ENCODE measurements around the gene FAM171A2.
"Not testable (repeated sequence)": the region's sequence is repeated elsewhere in the genome, so short reads cannot be mapped to it uniquely, and the experiment has no call there.

FAM171A2 gene

DNA sequence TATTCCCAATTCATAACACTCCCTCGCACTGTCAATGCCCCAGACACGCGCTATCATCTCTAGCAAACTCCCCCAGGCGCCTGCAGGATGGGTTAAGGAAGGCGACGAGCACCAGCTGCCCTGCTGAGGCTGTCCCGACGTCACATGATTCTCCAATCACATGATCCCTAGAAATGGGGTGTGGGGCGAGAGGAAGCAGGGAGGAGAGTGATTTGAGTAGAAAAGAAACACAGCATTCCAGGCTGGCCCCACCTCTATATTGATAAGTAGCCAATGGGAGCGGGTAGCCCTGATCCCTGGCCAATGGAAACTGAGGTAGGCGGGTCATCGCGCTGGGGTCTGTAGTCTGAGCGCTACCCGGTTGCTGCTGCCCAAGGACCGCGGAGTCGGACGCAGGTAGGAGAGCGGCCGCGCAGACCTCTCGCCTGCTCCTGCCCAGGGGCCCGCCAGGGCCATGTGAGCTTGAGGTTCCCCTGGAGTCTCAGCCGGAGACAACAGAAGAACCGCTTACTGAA lies 18.7 kb downstream of the FAM171A2 start, which contains the start of gene GRN:
Gene GRN, plus strand, starts transcription at position 364 of the 515 bp plus-strand sequence. CDS start 3,863 bp downstream, outside the sequence.
- peak; percentile 98 for DNase-seq

DNA sequence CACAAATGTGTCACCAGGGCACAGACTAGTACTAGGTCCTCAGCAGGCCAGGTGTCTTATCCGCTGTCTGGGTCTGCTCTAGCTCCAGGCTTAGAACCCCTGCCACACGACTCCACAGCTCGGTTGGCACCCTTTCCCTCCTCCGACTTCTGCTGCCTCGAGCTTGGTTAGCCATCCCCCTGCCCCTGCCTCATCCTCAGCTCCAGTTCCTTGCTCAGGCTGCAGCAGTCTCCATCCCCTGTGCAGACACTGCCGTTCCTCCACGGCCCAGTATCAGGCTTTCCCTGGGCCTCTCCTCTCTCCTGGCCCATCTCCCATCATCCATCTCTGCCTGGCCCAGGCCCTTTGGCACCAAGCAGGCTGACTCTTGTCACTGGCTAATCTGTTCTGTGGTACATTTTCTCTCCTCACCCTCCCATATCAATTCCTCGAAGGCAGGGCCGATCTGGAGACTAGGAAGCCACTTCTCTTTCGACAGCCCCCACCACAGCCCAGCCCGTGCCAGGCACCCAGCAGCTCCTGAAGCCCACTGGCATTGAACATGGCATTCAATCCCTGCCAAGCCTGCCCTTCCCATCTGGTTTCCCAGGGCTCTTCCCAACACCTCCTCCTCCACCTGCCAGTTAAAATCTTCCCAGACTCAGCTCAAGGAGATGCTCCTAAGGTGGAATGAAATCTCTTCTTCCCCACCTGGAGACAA lies 20.0 kb downstream of the FAM171A2 start:
- DNase-seq: no peak

DNA sequence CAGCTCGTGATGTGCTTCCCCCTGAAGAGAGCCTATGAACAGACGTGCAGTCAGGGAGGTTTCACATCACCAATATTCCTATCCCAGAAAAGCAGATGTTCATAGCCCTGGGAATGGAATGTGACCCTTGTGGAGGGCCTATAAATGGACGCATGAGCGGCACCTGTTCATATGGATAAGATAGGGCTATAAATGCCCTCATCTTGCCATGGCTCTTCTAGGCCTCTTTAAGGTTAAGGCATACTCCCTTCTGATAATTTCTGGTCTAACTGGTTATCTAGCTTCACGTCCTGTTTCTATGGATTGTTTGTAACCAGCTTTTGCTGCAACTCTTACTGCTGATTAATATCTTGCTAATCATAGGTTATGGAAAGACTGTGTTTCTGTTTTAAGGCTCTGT lies 23.1 kb downstream of the FAM171A2 start:
- not testable (repeated sequence) for DNase-seq

DNA sequence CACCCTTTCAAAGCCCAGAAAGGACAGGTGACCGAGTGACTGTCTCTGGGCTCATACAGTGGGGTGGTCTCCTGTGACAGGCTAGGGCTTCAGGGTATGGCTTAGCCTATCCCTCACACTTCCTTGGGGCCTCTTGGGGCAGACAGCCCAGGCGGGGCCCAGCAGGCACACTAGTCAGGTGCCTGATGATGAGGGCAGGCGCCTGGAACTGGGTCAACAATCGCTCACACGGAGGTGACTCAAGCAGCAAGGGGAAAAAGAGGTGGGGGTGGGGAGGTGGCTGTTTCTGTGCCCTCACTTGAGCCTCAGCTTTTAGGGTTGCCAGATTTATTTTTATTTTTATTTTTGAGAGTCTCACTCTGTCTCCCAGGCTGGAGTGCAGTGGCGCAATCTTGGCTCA lies 25.0 kb downstream of the FAM171A2 start:
- peak; percentile 84 for DNase-seq

DNA sequence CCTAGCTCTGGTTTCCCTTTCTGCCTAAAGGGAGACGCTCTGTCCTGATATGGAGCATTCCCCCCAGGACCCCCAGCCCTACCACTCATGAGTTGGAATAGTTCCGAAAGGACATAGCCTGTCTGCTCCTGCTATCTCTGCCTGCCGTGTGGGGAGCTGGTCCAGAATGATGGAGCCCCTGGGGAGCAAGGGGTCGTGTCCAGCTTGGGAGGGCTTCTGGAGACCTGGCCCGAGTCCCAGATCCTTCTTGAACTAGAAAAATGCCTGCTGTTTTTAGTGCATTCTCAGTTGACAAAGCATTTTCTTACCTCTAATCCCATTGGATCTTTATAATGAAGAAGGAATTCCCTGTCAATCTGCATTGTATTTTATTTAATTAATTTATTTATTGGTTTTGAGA lies 27.7 kb downstream of the FAM171A2 start:
- no peak for DNase-seq

DNA sequence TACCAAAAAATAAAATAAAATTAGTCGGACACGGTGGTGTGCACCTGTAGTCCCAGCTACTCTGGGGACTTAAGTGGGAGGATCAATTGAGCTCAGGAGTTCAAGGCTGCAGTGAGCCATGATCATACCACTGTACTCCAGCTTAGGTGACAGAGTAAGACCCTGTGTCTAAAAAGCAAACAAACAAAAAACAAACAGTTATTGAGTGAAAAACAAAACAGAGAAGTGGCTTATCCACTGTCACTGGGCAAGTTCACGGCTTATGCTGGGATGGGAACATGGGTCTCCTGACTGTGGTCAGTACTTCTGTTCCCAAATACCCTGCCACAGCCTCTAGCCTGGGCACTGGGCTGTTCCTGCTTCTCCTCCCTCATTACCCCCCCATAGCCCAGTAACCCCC lies 28.1 kb downstream of the FAM171A2 start:
- peak; percentile 44 for DNase-seq

DNA sequence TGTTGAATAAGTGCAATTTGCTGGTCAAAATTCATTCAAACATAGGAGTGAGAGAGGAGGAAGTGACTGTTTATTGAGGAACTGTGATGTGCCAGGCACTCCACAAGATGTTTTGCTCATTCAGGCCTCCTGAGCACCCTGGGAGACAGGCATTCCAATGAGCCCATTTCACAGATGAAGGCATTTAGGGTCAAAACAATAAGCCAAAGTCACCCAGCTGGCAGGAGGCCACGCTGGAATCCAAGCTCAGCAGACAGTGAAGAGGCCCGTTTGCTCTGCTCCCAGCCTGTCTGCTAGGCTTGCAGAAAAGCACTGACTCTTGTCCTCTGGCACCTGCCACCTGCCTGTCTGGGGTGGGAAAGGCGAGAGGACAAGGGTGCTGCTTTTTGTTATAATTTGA lies 28.9 kb downstream of the FAM171A2 start:
- peak; percentile 62 for DNase-seq

DNA sequence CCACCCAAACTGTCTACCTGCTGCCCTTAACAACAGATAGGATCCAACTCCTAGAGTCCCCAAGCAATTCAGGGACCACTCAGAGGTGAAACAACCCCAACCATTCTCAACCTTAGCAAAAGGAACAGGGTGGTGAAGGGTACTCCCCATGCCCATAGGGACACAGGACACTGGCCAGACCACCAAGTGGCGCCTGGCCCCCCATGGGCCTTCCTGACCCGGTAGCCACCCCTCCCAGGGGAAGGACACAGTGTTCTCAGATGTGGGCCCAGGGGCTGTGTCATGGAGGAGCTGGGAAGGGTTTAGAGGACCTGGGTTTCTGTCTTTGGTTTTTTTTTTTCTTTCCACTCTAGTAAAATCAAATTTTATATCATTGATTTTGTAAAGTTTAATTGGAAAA lies 29.3 kb downstream of the FAM171A2 start:
- DNase-seq: no peak

DNA sequence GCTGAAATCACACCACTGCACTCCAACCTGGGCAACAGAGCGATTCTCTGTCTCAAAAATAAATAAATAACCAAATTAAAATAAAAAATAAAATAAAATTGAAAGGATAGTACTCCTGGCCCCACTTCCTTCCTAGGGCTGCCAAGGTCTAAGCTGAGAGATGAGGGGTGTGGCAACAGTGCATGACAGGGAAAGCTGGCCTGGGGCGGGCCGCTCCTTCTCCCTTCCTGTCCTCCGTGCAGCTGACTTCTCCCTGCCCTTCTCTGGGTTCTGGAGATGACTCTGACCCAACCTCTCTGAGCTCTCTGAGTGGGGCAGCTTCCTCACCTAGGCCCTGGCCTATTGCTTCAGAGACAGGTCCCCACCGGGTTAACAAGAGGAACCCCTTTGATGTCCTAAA lies 30.3 kb downstream of the FAM171A2 start:
- peak; percentile 80 for DNase-seq

DNA sequence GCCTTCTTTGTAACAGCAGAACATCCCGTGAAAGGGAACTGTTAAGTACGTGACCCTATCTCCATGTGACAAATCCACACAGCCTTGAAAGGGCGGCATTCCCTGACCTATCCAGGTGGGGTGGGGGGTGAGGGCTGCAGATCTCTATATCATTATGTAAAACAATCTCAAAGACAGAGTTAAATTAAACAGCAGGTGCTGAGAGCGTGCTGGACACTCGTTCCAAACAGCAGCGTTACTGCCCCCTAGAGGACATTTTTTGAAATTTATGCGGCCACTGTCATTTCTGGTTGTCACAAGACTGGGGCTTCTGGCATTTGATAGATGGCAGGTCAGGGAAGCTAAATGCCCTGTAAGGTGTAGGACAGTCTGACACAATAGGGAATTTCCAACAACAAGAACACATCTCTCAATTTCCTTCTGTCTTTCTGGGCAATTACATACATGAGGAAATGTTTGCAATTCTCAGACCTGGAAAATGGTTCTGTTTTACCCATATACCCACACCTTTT lies 32.3 kb downstream of the FAM171A2 start:
- peak; percentile 89 for DNase-seq

DNA sequence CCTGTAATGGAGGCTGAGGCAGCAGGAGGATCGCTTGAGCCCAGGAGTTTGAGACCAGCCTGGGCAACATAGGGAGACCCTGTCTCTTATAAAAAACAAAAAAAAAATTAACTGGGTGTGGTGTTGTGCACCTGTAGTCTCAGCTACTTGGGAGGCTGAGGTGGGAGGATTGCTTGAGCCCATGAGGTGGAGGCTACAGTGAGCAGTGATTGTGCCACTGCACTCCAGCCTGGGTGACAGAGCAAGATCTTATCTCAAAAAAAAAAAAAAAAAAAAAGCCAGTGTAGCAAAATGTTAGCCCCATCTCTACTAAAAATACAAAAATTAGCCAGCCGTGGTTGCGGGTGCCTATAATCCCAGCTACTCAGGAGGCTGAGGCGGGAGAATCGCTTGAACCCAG lies 33.4 kb downstream of the FAM171A2 start:
- DNase-seq: not testable (repeated sequence)

DNA sequence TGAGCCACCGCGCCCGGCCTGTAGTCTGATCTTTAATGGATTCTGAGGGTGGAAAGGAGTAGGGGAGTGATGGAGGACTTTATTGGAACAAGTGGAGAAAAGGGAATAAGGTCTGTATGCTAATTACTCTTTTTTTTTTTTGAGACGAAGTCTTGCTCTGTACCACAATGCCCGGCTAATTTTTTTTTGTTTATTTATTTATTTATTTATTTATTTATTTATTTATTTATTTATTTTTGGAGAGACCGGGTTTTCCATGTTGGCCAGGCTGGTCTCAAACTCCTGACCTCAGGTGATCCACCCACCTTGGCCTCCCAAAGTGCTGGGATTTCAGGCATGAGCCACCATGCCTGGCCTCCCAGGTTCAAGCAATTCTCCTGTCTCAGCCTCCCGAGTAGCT lies 34.1 kb downstream of the FAM171A2 start:
- not testable (repeated sequence) for DNase-seq

DNA sequence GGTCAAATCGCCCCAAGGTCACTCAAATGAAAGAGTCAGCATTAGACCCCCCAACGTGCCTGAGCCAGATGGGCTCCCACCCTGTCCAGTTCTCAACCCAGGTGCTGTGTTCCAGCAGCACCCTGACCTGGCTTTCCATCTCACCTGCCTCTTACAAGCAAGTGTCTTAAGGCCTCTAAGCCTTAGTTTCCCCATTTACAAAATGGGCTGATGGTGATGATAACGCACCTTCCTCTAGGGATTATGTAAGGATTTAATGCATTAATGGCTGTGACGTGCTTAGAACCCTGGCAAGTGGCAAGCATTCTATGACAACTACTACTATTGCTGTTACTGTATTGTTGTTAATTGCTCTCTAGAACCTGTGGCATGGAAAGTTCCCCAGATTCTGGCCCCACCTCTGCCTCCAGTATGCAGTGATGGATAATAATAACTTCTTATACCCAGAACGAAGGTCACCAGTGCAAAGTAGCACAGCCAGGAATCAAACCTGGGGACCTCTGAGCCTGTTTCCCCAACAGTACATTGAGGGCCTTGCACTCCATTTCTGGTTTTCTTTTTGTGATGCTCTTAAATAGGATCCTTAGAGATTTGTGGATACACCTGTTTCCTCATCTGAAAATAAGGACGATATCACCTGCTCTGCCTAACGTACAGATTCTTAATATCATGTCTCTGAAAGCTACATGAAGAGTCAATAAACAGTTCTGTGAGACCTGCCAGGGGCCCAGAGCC lies 35.8 kb downstream of the FAM171A2 start:
- DNase-seq: no peak

DNA sequence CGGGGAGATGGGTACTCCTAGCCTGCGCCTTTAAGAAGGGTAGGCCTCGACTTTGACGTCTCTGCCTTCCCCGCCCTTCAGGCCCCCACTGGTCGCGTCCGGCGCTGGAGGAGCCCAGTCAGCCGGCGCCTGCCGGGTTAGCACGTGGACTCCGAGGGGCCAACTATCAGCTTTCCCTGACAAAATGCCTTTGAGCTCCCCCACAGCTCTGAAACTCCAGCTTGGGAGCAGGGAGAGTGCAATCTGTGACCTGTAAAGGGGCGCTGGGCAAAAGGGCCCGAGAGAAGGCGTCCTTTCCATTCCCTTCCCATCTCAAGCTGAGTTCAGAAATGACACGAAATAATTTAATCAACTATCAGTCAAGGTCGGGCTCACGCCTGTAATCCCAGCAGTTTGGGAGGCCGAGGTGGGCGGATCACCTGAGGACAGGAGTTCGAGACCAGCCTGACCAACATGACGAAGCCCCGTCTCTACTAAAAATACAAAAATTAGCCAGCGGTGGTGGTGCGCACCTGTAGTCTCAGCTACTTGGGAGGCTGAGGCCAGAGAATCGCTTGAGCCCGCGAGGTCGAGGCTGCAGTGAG lies 36.7 kb downstream of the FAM171A2 start:
- DNase-seq: peak; percentile 95

DNA sequence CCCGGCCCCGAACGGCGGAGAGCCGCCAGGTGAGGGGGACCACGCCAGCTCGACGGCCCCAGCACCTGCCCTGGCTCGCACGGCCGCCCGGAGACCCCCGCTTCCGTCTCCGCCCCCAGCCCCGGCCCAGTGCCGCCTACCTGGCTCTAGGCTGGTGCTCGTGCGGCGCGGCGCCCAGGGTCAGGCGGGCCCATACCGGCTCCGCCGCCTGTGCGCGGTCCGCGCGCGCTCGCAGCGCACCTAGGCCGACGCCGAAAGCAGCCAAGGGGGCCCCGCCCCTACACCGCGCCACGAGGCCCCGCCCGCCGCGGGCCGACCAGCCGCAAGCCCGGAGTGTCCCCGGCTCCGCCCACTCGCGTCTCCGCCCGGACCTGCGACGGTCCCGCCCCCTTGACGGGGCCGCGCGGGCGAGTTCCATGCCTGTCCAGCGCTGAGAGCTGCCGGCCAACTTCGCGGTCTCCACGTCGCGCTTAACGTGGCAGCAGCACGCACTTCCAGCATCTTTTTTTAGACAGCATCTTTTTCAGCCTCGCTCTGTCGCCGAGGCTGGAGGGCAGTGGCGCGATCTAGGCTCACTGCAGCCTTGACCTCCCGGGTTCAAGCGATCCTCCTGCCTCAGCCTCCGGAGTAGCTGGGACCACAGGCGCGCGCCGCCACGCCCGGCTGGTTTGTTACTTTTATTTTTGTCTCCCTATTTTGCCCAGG lies 38.9 kb downstream of the FAM171A2 start, which contains the start of gene SLC25A39:
Gene SLC25A39, minus strand, starts transcription at position 253 of the 705 bp plus-strand sequence. CDS start 1,261 bp downstream, outside the sequence.
- peak; percentile 95 for DNase-seq

DNA sequence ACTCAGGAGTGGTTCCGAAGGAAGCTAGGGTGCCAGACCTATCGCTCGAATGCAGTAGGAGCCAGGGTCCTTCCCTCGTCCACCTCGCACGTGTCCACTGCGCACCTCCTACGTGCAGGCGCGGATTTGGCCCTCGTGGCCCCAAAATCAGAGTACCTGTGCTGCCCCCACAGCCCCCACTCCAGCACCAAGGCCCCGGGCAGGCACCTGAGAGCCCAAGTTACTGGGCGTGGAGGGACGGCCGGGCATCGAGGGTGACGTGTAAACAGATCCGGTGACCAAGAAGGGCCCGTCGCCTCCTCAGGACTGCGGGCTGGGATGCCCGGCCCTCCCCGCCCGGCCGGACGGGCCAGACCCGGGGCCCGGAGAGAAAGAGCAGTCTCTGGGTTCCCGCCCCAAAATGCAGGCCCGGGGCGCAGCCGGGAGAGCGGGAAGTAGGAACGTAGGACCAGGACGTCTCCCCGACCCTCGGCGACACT lies 39.5 kb downstream of the FAM171A2 start:
- no peak for DNase-seq

DNA sequence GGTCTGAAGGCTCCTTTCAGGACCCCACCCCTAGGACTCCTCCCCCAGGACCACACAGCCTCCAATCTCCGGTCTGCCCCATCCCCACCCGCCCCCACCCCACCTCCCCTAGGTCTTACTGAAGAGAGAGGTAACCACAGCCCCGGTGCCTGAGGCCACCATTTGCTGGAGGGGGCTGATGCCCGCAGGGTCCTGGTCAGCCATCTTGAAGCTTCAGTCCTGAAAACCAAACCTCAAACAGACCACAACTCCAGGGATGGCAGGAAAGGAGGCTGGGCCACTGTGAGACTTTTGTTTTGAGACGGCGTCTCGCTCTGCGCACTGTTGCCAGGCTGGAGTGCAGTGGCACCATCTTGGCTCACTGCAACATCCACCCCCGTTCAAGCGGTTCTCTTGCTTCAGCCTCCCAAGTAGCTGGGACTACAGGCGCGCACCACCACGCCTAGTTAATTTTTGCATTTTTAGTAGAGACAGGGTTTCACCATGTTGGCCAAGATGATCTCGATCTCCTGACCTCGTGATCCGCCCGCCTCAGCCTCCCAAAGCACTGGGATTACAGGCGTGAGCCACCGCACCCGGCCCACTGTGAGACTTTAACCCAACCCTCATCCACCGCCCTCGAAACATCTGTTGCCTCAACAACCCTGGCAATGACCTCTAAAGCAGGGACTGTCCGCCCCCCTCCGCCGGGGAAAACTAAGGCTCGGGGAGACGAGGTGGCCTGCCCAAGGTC lies 40.1 kb downstream of the FAM171A2 start:
- no peak for DNase-seq

DNA sequence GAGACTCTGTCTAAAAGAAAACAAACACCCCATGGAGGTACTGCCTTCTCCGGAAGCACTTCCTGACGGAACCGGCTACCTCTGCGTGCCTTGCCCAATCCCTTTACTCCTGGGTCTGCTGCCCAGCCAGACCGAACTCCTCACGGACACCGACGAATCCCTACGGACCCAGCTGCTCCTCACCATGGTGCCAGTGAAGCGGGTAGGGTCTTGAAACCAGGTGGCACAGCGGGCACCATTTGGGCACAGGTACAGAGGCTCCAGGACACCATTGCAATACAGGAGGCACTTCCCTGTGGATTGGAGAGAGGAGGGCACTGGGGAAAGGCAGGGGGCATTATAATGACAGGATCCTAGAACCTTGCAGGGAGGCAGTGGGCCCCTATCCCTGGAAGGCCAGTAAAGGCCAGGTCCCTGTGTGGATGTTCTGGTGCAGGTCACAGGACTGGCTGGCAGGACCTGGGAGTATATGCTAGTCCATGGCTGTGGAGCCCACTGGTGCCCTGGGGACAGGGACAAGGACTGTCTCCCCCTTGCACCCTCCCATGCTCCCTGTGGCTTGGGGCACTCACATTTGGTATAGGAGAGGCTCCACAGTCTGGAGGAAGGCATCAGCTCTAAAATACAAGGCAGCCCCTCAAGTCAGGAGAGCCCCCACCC lies 41.3 kb downstream of the FAM171A2 start:
- DNase-seq: no peak

DNA sequence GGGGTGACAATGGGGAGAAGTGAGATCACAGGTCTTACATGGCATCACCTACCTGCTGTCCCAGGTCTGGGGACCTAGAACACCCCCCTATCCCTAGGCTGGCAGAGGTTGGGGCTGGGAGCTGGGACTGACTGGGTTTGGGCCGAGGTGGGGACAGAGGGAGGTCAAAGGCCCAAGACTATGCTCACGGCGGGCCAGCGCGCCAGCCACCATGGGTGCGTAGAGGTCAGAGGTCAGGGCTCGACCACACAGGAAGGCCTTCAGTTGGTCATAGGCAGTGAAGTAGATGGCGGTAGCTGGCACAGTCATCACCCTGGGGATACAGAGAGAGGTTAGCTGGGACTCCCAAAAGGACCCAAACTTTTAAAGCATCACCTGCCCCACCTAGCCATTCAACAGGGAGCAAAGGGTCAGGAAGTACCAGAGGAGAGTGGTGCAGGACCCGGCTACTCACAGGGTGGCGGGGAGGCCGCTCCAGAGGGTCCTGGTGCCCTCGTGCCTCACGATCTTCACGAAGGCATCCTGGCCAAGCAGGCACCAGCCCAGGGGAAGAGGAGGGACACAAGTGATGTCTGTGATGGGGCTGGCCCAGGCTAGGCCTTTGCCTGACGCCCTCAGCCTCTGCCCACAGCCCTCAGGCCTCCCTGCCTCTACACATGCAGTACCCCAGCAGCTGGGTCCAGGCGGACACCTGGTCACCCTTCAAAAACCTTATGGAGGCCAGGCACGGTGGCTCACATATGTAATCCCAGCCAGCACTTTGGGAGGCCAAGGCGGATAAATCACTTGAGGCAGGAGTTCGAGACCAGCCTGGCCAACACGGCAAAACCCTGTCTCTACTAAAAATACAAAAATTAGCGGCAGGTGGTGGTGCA lies 42.2 kb downstream of the FAM171A2 start:
- no peak for DNase-seq

DNA sequence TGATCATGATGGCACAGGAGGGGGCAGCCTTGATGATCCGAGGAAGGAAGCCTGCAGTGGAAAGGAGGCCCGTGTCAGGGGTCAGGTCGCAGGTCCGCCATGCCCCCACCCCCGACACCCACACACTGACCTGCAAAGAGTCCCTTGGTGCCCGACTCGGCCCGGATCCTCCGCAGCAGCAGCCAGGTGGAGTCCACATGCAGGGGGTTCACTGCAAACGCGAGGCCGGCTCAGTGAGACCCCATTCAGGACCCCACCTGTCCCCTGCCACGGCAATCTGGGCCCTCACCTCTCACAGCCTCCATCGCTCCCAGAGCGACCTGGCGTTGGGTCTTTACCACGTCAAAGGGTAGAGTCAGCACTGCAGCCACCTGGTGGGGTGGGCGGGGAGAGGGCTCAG lies 43.6 kb downstream of the FAM171A2 start:
- DNase-seq: no peak
